Mucosa of gallbladder (tissue), 1 donor: ENCODE results near the gene MAD1L1. TPM values are rescaled to one million over a fixed set of nuclear protein-coding genes. Genes with fewer than 3 reads are reported as not detected.

Source experiments
- DNase-seq: peaks from one replicate; pipeline ENCODE4 v3.0.0-alpha.2; 2020; ENCODE audit warnings: low spot score
- total RNA-seq: library from RNA; stranded (reverse); gene quantifications from one replicate; pipeline ENCODE4 v1.2.1, GENCODE V29; 2021
- donor health status: DM: no; HTN: no; CAD: no.

Gene MAD1L1
- total RNA-seq, 1 donor from 2014 or later: 50.5 TPM

DNA sequence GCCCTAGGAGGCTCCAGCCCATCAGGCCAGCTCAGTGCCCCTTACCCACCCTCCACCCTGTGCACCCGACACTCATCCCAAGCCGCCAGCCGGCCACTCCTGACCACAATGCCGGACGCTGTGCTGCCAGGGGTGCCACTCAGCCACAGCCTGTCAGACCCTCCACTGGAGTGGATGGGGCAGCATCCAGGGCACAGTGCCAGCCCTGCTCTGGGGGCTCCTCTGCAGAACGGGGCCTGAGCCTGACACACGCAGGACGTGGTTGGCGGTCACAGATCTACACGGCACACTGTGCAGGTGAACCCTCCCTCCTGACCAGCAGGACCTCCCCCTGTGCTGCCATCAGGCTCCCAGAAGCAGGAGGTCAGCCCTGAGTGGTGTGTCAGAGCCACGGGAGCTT, 114.7 kb downstream of the MAD1L1 start:
- no peak for DNase-seq

DNA sequence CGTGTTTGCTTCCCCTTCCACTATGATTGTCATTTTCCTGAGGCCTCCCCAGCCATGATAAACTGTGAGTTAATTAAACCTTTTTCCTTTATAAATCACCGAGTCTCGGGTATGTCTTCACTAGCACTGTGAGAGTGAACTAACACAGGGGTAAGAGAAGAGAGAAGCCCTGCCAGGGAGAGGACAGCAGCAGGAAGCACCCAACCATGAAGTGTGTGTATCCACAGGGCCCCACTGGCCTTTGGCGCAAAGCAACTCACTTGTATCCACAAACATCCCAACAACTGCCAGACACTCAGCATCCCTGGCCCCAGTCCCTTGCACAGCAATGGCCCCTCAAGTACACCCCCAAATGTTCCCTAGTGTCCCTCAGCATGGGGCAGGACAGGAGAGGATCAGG, 115.1 kb downstream of the MAD1L1 start:
- no peak for DNase-seq

DNA sequence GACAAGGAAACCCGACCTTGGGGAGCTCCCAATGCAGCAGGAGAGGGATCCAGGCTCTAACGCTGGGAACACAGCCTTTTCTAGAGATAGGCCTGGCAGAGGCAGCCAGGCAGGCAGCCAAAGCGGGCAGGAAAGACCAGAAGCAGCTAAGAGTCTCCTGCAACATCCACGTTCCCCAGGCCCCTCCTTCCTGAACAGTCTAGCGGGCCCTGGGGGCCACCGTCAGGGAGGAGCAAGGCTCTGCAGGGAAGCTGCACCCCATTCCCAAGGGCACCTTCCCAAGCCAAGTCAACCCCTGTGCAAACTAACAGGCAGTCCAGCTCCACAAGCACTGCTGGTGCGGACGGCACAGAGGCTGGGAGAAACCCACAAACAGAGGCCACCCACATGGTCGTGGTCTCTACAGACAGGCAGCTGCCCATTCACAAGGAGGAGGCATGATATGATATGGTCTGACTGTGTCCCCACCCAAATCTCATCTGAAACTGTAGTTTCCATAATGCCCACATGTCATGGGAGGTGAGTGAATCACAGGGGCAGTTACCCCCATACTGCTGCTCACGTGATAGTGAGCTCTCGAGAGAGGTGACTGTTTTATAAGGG, 115.7 kb downstream of the MAD1L1 start:
- DNase-seq: peak; percentile 53

DNA sequence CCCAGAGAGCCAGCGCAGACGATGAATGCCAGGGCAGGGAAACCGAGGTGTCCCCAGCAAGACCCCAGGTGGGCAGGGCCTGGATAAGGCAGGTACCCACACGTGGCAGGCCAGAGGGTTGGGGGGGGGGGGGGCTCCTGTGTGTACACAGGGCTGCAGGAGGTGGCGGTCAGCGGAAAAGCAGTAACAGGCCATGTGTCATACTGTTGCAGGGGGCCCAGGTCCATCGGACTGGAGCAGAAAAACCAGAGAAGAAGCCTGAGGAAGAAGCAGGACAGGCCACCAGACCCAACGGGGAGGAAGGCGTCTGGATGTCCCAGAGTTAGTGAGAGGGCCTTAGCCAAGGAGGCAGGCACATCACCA, 116.3 kb downstream of the MAD1L1 start:
- no peak for DNase-seq

DNA sequence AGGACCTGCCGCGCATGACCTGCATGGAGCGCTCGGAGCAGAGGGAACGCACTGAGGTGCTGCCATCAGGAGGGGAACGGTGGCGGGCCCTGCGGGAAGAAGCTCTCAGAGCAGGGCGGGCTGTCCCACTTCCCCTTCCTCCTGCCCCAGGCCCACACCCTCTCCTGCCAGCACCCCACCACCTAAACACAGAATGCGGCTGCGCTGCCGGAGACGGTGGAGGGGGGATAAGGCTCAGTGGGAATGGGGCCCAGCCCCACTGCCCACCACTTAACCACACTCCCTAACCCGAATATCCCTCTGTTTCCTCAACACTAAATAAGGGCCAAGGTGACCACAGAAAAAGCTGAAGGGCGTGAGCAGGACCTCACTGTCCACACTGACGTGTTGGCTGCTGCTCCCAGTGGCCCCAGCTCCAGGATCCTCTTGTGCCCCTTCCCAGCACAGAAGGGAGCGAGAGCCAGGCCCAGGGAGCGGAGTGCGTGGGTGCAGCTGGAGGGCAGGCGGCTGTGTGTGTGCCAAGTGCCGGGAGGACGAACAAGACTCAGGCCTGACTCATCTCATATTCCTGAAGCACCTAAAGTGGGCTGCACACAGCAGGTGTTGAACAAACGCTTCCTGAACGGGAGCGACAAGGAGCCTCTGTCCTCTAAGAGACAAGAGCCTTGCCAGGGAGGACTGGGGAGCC, 116.8 kb downstream of the MAD1L1 start:
- DNase-seq: peak; percentile 25

DNA sequence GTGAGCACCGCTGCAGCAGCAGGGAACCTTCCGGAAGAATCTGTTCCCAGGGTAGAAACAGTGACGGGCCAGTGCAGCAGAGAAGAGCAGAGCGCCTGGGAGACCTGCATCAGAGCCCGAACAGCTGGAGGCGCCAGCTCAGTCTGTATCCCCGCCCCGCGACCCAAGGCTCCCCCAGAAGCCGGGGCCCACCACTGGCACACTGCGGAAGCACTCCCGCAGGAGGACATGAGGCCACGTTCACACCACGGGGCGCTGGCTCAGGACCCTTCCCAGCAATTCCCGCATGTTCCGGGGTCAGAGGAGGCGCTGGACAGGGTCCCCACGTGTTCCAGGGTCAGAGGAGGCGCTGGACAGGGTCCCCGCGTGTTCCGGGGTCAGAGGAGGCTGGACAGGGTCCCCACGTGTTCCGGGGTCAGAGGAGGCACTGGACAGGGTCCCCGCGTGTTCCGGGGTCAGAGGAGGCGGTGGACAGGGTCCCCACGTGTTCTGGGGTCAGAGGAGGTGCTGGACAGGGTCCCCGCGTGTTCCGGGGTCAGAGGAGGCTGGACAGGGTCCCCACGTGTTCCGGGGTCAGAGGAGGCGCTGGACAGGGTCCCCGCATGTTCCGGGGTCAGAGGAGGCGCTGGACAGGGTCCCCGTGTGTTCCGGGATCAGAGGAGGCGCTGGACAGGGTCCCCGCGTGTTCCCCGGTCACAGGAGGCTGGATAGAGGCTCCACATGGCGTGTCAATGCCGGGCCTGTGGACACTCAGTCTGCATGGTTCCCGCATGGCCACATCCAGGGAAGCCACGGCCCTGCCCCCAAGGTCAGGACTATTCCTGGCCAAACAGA, 117.6 kb downstream of the MAD1L1 start:
- DNase-seq: no peak

DNA sequence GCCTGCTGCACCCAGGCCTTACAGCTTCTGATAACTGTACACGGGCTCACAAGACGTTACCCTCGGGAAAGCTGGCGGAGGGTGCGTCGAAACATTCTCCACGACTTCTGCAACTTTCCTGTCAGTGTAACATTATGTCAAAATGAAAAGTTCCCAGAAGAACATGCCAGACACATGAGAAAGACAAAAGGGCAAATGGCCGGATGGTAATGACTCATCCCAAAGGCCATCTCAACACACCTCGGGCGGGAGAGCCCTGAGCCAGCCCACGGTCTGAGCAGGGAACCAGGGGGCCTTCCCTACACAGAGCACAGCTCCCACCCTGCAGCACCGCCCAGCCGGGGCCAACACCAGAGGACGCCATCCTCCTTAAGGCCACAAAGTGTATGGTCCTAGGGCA, 118.7 kb downstream of the MAD1L1 start:
- no peak for DNase-seq

DNA sequence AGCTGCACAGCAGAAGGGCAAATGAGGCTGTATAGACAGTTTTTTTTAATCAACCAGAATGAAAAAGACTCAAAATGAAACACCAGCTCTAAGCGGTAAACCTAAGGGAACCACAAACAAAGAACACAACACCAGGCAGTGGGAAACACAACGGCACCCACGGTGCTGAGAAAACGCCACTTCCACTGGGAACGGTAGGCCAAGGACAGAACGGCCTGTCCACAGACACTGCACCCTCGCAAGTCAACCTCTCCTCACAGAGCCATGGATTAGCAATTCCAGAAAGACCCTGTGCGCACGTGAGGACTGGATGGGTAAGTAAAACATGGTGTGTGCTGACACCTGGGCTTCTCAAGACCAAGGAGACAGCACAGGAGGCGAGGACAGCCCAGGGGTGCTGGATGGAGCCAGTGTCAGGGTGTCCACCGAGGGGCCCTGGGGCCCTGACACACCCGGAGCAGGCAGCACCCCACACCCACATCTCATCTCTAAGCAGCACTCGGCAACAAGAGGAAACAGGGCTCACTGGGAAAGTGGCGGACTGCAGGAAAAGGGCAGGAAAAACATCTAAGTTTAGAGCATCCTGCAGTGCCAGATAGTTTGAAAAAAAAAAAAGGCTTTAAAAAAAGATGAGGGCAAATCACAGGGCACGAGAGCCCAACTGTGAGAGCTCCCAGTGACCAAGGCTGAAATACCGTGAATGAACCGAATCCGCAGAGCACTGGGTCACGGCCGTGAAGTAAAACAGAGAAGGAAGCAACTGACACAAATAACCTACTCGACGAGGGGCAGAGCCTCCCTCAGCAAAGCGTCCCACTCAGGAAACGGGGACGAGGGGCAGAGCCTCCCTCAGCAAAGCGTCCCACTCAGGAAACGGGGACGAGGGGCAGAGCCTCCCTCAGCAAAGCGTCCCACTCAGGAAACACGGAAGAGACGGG, 120.2 kb downstream of the MAD1L1 start:
- DNase-seq: no peak

DNA sequence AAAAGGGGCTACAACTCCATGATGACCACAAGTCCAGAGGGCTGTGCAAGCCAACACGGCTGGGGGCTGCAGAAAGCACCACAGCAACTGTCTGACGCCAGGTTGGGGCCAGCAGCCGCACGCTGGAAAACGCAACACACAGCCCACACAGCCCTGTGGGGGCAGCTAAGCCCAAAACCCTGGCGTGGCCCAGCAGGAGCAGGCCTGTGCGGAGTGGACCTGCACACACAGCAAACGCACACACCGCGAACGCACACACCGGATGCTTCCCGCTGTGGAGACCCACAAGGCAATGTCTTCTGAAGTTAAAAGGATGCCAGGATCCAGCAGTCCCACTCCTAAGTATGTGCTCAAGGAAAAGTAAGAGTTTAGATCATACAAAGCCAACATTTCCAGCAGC, 121.2 kb downstream of the MAD1L1 start:
- DNase-seq: no peak

DNA sequence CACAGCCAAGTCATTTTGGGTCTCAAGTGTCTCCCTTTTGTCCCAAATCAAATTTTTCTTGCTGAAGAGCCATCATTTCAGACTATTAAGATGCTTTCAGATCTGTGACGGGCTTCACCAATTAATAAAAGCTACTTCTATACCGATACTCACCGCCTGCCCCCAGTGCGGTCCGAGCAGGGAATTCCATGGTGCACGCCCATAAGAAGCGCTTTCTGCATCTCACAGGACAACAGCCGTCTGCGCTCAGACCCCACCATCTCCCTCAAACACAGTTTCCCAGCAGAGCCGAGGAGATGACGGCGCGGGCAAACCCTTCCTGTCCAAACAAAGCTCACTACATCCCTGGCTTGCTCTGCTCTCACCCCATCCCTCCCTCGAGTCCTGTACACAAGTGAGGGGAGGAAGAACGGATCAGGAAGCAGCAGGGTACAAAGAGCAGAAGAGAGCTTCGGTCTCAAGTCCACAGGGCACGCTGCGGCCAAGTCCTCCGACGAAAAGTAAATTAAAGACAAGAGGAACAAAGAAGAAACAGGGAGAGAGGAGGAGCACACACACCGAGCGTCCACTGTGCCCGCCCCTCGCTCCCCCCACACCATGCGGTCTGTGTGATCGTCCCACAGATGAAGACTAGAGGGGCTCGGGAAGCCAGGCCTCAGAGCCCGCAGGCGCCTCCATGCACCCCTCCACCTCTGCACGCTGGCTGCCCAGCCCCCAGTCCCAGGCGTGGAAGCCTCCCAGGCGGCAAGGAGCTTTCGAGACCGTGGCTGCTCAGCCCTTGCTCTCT, 121.9 kb downstream of the MAD1L1 start:
- peak; percentile 74 for DNase-seq

DNA sequence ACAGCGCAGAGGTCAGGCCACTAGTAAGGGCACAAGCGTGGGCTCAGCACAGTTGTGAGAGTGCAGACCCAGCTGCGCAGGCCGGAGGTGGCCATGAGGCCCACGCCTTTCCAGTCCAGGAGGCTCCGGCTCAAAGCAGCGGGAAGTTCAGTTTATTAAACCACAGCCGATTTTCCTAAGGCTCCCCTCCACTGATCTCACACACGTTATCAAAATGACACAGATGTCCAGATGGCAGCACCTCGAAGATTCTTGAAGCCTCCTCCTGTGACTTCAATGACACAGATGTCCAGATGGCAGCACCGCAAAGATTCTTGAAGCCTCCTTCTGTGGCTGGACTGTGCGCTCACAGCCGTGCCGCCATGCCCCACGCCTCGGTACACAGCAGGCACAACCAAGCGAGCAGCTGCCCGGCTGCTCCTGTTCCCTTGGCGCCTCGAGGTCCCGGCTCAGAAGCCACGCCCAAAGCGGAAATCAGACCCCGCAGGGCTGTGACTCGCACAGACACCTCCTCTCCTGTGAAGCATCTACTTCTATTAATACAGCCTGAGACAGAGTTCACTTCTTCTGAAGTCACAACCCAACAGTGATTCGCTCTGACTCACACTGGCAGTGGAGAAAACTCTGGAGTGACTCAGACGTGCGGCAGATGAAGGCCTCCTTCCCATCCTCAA, 122.7 kb downstream of the MAD1L1 start:
- DNase-seq: no peak

DNA sequence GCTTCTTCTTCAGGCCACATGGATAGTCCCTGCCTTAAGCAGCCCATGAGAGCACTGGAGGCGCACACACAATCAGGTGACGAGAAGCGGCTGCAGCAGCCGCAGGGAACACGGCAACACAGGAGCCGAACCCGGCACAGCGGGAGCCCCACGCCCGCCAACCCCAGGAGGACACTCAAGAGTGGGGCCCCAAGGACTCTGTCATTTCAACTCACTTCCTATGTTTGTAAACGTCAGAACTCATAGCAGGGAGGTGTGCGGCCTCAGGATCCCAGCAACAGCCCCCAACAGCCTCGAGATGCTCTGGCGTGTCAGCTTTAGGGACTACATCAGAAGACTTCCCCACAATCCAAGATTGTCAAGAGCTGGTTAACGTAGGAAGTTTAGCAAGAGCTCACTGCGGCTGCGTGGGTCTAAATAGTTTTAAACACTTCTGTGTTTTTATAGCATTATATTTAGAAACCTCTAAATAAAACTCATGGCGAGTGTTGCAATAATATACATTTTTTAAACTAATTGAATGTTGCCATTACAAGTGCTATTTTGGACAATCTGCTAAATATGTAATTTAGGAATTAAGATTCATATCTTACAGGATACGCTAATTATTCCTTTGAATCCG, 123.4 kb downstream of the MAD1L1 start:
- no peak for DNase-seq

DNA sequence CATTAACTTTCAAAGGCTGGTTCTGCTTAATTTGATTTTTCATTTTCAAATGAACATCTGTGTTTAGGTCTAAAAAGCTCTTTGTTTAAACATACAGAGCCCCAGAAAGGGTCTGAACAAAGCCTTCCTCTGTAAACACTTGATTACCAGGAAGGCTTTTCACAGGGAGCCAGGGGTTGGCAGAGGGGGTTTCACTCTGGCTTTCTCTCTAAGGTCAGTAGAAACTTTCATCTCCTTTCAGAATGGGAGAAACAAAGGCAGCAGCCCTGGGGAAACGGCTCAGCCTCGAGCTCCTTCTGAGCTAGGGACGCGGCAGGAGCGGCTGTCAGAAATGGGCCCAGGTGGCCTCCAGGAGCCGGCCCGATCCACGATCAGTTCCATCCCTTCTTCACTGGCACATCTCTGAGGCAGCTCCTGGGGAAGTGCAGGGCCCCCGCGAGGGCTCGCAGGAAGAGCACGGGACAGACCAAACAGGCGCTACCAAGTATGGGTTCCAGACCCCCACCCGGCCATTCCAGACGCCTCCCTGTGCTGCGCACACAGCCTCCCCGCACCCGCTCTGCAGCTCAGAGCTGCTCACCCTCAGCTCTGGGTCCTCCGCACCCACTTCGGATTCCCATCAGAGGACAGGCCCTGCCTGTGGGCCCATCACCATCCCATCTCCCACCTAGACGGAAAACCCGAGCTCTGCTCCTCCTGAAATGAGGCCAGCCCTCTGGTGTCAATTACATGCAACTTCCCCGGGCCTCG, 124.1 kb downstream of the MAD1L1 start:
- DNase-seq: no peak

DNA sequence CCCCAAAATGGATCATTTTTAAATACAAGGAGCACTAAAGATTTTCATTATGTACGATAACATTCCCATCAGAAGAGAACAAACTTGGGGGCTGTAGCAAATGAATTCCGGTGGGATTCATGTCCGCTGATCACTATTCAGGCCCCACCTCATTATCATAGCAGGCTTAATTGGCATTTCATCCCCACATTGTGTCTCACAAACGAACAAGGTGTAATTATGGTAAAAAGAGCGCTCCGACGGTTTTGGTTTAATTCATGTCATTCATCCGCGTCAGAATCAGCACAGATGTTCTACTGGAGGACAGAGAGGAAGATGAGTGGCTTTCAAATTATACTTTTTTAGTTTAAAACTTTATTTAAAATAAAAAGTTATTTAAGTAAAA, 124.7 kb downstream of the MAD1L1 start:
- DNase-seq: no peak

DNA sequence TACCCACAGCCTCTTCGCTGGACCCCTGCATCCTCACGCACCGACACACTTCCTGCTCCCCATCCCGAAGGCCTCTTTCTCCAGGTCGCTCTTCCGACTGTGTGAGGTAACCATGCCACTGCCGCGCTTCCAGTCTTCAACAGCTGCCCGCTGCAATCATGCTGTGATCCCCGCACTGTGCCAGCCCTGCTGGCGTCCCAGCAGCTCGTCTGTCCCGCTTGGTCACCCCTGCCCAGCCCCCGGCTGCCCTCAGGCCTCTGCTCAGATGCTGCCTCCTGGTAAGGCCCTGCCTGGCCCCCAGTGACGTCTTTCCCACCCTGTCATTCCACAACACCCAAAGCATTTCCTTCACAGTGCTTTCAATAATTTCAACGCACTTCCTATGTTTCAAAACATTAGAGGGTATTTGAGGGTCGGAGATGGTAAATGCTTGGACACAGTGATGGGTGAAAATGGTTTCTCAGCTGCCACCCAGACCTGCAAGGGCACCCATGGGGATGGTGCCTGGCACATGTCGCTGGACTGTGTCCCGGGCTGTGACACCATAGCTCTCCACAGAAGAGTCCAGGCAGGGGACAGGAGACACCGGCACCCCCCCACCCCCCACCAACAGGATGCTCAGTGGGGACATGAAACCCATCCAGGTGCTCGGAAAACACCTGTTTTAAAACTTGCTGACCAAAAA, 125.2 kb downstream of the MAD1L1 start:
- no peak for DNase-seq

DNA sequence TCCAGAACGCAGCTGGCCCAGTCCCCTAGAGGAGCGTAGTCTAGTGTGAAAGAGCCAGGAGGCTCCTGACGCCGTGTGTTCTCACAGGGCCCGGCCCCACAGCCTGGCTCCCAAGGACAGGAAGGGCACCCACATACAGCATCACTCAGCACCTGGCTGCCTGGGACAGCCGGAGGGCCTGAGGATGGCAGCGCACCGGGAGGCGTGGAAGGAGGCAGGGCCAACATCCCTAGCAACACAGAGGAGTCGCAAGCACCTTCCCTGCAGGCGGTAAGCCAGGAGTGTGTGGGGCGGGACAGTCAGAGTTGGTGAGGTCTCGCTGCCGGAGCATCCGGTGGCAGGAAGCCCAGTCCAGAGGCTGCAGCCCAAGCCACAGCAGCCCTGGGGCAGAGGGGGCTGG, 125.8 kb downstream of the MAD1L1 start:
- DNase-seq: no peak

DNA sequence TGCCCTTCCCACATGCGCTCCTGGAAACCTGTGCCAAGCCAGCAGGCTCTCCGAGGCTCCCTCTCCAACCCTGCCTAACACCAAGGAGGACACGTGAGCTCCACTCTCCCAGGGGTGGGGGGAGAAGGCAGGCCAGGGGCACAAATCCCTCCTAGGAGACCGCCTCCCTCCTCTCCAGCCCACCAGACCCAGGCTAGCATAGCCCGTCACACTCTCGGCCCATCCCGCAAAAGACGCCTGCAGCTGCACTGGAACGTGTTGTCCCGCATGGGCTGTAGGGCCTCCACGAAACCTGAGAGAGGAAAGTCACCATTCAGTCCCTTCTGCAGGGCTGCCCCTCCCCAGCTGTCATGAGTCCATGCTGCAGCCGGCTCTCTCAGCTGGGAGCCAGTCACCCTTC, 126.3 kb downstream of the MAD1L1 start:
- DNase-seq: no peak

DNA sequence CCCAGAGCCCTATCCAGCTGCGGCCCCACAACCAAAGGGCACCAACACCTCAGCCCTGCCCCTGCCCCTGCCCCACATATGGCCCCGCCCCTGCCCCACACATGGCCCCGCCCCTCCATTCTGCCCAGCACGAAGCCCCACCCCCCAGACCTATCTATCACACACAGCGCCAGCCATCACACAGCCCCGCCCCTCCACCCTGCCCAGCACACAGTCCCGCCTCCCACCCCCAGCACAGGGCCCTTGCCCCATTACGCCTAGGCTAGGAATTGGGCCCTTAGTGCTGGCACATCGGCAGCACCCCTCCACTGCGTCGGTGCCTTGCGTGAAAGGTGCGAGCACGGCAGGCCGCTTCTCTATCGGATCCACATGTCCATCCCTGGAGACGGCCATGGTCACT, 126.8 kb downstream of the MAD1L1 start:
- no peak for DNase-seq

DNA sequence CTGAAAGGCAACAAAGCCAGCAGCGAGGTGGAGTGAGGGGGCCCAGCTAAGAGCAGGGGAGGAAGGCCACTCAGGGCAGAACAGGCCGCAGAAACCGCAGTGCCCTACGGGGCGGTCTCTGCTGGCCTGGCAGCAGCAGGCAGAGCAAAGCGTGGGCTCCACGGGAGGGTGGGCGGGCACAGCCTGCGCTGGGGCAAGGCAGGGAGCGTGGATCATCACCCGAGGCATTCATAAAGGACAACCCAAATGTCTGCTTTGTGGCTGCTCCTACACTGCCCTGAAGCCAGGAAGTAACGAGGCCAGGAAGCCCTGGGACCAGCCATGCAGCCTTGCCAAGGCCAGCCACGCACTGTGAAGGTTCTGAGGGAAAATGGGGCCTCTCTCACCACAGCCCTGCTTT, 127.5 kb downstream of the MAD1L1 start:
- no peak for DNase-seq
